ENCODE data around the gene KCNQ5.

KCNQ5 gene

GRCh38 chr6:72865467-72865866 lies 243.6 kb downstream of the KCNQ5 start:
- Histone ChIP-seq H3K36me3 (ENCODE audit: control insufficient read depth, low read length) (0 out of 2 replicates have a peak, but pooled peaks cover 2% of the 10 kb centered on the region), H3K27ac (ENCODE audit: low read depth, low read length) (no peak overlapping the region), H3K9me3 (ENCODE audit: control insufficient read depth, insufficient read depth, low read length) (no peaks in the 10 kb centered on the region), H3K79me2 (ENCODE audit: control insufficient read depth, low read length) (peaks cover 19% of the 10 kb centered on the region), H3K27me3 (ENCODE audit: control insufficient read depth, low read length) (no peaks in the 10 kb centered on the region), H4K20me1 (ENCODE audit: control insufficient read depth, insufficient read depth, low read depth, low read length) (no peaks in the 10 kb centered on the region), H3K9me2 (replicated peaks; ENCODE audit: control insufficient read depth, low read length) (no peaks in the 10 kb centered on the region), H3K4me2 (ENCODE audit: low read length) (no peak overlapping the region), H3K4me1 (ENCODE audit: control insufficient read depth, low read length) (peaks cover 11% of the 10 kb centered on the region), H3K4me3 (ENCODE audit: low read length) (no peak overlapping the region), H3F3A (ENCODE audit: control insufficient read depth, insufficient read depth) (no peaks in the 10 kb centered on the region)
- TF ChIP-seq CTCF (IDR thresholded peaks at IDR 0.05; ENCODE audit: low read depth, low read length, poor library complexity, severe bottlenecking) (no peak), EZH2phosphoT487 (IDR thresholded peaks at IDR 0.05; ENCODE audit: borderline replicate concordance, low read length) (no peak)

- no peaks in the 10 kb centered on the region for H3K9me2 ChIP-seq (replicated peaks; ENCODE audit: control insufficient read depth, low read length)
- no peaks in the 10 kb centered on the region for H3K27me3 ChIP-seq (ENCODE audit: control insufficient read depth, low read length)
- no peak overlapping the region for H3K4me3 ChIP-seq (ENCODE audit: low read length)
- H3K9me3 ChIP-seq (ENCODE audit: control insufficient read depth, insufficient read depth, low read length): no peaks in the 10 kb centered on the region
- H3K4me2 ChIP-seq (ENCODE audit: low read length): no peak overlapping the region
- H3K27ac ChIP-seq (ENCODE audit: low read depth, low read length): no peak overlapping the region
- H4K20me1 ChIP-seq (ENCODE audit: control insufficient read depth, insufficient read depth, low read depth, low read length): no peaks in the 10 kb centered on the region
- H3F3A ChIP-seq (ENCODE audit: control insufficient read depth, insufficient read depth): no peaks in the 10 kb centered on the region
- no peaks in the 10 kb centered on the region for H3K4me1 ChIP-seq (ENCODE audit: control insufficient read depth, low read length)
- TF ChIP-seq EZH2phosphoT487 (IDR thresholded peaks at IDR 0.05; ENCODE audit: borderline replicate concordance, low read length) (no peak), CTCF (IDR thresholded peaks at IDR 0.05; ENCODE audit: low read depth, low read length, poor library complexity, severe bottlenecking) (no peak)
- 0 out of 2 replicates have a peak, but pooled peaks cover 2% of the 10 kb centered on the region for H3K36me3 ChIP-seq (ENCODE audit: control insufficient read depth, low read length)
- peaks cover 10% of the 10 kb centered on the region; the same call in 1 of the 2 replicates for H3K79me2 ChIP-seq (ENCODE audit: control insufficient read depth, low read length)
Measured at GRCh38 chr6:72869621-72870020, 247.8 kb downstream of the KCNQ5 start.

DNA sequence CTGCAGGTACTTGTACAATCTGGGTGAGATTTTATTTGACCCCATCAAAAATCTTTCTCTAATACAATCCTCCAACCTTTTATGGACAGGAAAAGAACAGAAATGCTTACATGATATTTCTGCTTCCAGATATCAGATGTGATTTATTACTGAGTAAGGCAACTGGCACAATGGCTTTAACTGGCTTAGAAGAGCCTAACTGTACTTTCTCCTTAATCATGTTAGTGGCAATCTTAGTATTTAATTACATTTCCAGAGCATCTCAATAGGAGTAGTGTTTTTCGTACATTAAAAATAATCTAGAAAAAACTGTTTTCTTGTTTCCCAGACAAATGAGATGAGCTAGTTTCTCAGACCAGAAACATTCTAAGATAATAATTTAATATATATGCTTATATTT lies 251.6 kb downstream of the KCNQ5 start:
- Histone ChIP-seq H3K4me2 (ENCODE audit: low read length) (no peak overlapping the region), H4K20me1 (ENCODE audit: control insufficient read depth, insufficient read depth, low read depth, low read length) (no peaks in the 10 kb centered on the region), H3K27ac (ENCODE audit: low read depth, low read length) (no peak overlapping the region), H3K36me3 (ENCODE audit: control insufficient read depth, low read length) (no peaks in the 10 kb centered on the region; the same call in 1 of the 2 replicates), H3K4me1 (ENCODE audit: control insufficient read depth, low read length) (no peaks in the 10 kb centered on the region), H3K9me3 (ENCODE audit: control insufficient read depth, insufficient read depth, low read length) (no peaks in the 10 kb centered on the region), H3F3A (ENCODE audit: control insufficient read depth, insufficient read depth) (0 out of 2 replicates have a peak, but pooled peaks cover 5% of the 10 kb centered on the region), H3K9me2 (replicated peaks; ENCODE audit: control insufficient read depth, low read length) (no peaks in the 10 kb centered on the region), H3K27me3 (ENCODE audit: control insufficient read depth, low read length) (no peaks in the 10 kb centered on the region), H3K79me2 (ENCODE audit: control insufficient read depth, low read length) (peaks cover 16% of the 10 kb centered on the region), H3K4me3 (ENCODE audit: low read length) (no peak overlapping the region)
- TF ChIP-seq EZH2phosphoT487 (IDR thresholded peaks at IDR 0.05; ENCODE audit: borderline replicate concordance, low read length) (no peak), CTCF (IDR thresholded peaks at IDR 0.05; ENCODE audit: low read depth, low read length, poor library complexity, severe bottlenecking) (no peak)

Data from DOHH2 (cell line).